ENCODE measurements around the gene GLO1. TPM values are rescaled to one million over a fixed set of nuclear protein-coding genes. Genes with fewer than 3 reads are reported as not detected.

The GLO1 gene
- 188 and 196 TPM in 2 replicates for total RNA-seq (2021)
- long read RNA-seq, transcript GLO1-201 (6 exons, 2,012 nt), result major isoform, 808 of 836 reads
- long read RNA-seq, partial matches to known transcripts, result 6 of 836 reads
- long read RNA-seq, other reads (novel, unspliced or antisense), result 22 of 836 reads

- H3K4me1 Mint-ChIP-seq, result peaks cover 13 to 14% of the 10 kb centered on the region in 2 experiments; a peak in 3 of 4 replicates
- TF ChIP-seq CTCF (conservative IDR thresholded peaks at IDR 0.05), result no peak
- H3K9me3 Mint-ChIP-seq, result peaks cover 13 to 24% of the 10 kb centered on the region in 2 experiments
- no peaks in the 10 kb centered on the region for H4K20me1 ChIP-seq (ENCODE audit: control insufficient read depth, insufficient read depth, insufficient read length)
- peak within 1 kb of the TSS; percentile 10 for H2BK5ac ChIP-seq (ENCODE audit: insufficient read length, low read length)
- no peak within 1 kb of the TSS for H2AFZ ChIP-seq (ENCODE audit: low read length)
- peak within 1 kb of the TSS; percentile 79 for H3K18ac ChIP-seq (ENCODE audit: insufficient read length, low read depth, low read length)
- no peaks in the 10 kb centered on the region for H3K9me3 ChIP-seq (ENCODE audit: control insufficient read depth, low read depth, low read length)
- peak within 1 kb of the TSS; percentile 69 for H3K4me2 ChIP-seq (ENCODE audit: insufficient read depth, insufficient read length, low read length)
- WGBS (ENCODE audit: extremely low coverage, insufficient read length, low lambda C conversion rate), result no CpG with 5 or more reads among the region's 53 CpGs
- peak within 1 kb of the TSS; percentile 41 to 75 (median 74) for H3K27ac Mint-ChIP-seq
- no peaks in the 10 kb centered on the region for H3K27me3 ChIP-seq (ENCODE audit: insufficient read depth, low read length)
- no peak within 1 kb of the TSS for H3K56ac ChIP-seq (ENCODE audit: insufficient read length, low read depth, low read length)
- no peak within 1 kb of the TSS for H3K4ac ChIP-seq (ENCODE audit: low read depth, low read length)
- no peak within 1 kb of the TSS for H2BK15ac ChIP-seq (ENCODE audit: low read depth, low read length)
- H3K27ac ChIP-seq (ENCODE audit: insufficient read length, low read depth, low read length), result no peak within 1 kb of the TSS
- H2BK120ac ChIP-seq (ENCODE audit: low read depth, low read length, poor library complexity, severe bottlenecking), result no peak within 1 kb of the TSS
- H3K14ac ChIP-seq (ENCODE audit: insufficient read depth, low read length), result peak within 1 kb of the TSS; percentile 77
- H3T11ph ChIP-seq (ENCODE audit: low read length), result no peak within 1 kb of the TSS
- peak within 1 kb of the TSS; percentile 73 to 94 for H3K4me3 Mint-ChIP-seq
- peaks cover 6% of the 10 kb centered on the region for H3K23me2 ChIP-seq (ENCODE audit: insufficient read length, low read depth, low read length, poor library complexity, severe bottlenecking)
- H3K27me3 Mint-ChIP-seq (ENCODE audit: low read depth), result peaks cover 4% of the 10 kb centered on the region
- H4K8ac ChIP-seq (replicated peaks; ENCODE audit: insufficient read length, low read depth, low read length), result no peak within 1 kb of the TSS
- no peak within 1 kb of the TSS for H2BK12ac ChIP-seq (ENCODE audit: insufficient read length, low read depth, low read length)
- peak within 1 kb of the TSS; percentile 6 for H4K5ac ChIP-seq (ENCODE audit: insufficient read length, low read depth, low read length)
- H4K91ac ChIP-seq (ENCODE audit: insufficient read length, low read depth, low read length), result peak within 1 kb of the TSS; percentile 49
- peaks cover 34 to 39% (median 36%) of the 10 kb centered on the region in 3 experiments for H3K36me3 Mint-ChIP-seq (ENCODE audit: insufficient read depth in 1 of 3, low read depth in 3 of 3)
- no peaks in the 10 kb centered on the region for H3K4me1 ChIP-seq (ENCODE audit: insufficient read depth, low read length)
- no peak within 1 kb of the TSS for H2BK20ac ChIP-seq (ENCODE audit: low read depth, low read length, poor library complexity, severe bottlenecking)
- peak; percentile 97 for DNase-seq
- H2AK5ac ChIP-seq (ENCODE audit: insufficient read length, low read length), result no peak within 1 kb of the TSS
- peak within 1 kb of the TSS; percentile 94 for H3K9ac ChIP-seq (ENCODE audit: extremely low read depth, insufficient read length, low read length)
- H3K79me2 ChIP-seq (ENCODE audit: insufficient read depth, low read length), result peaks cover 18% of the 10 kb centered on the region; the same call in 1 of the 2 replicates
- H3K23ac ChIP-seq (ENCODE audit: insufficient read length, low read depth, low read length), result no peak within 1 kb of the TSS
- H3K79me1 ChIP-seq (ENCODE audit: insufficient read depth, low read depth, low read length, poor library complexity, severe bottlenecking), result peaks cover 5% of the 10 kb centered on the region
These were observed at the start of gene GLO1 for GRCh38 chr6:38702558-38703397. Gene GLO1, minus strand, starts transcription at chr6:38703145. Its CDS starts 91 bp downstream, at chr6:38703054.
